ENCODE measurements around the gene UMODL1. TPM values are rescaled to one million over a fixed set of nuclear protein-coding genes. Genes with fewer than 3 reads are reported as not detected.

The UMODL1 gene
- total RNA-seq, 2 donors from 2014 or later: 0.11 TPM; not detected in 1

DNA sequence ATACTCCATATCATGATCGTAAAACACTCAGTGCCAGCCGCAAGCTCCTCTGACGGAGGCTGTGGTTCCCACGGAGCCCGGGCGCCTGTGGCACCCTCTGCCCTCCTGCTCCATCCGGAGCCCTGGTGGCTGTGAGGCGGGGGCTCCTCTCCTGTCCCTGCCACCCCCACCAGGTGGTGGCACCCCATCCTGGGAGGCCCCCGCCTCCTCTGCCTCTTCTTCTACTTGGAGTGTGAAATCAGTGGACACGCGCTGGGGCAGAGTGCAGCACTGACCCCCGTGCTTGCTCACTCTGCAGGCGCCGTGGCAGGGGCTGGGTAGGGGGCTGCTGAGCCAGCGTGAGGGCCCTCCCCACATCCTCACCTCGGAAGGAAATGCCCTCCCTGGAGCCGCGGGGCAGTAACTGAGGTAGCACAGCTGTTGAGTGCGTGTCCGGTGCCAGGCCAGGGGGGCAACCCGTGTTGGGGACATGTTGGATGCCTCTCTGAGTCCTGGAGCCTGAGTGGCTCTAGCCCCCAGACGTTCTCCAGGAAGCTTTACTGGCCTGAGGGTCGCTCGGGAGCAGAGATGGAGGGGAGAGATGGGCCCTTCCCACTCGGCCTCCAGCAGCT, 89.1 kb downstream of the UMODL1 start:
- Mint-ChIP-seq H3K9me3 (no peaks in the 10 kb centered on the region), H3K36me3 (ENCODE audit: low read depth) (no peaks in the 10 kb centered on the region), H3K4me3 (no peak overlapping the region), H3K4me1 (peaks cover 16% of the 10 kb centered on the region), H3K27me3 (no peaks in the 10 kb centered on the region), H3K27ac (no peak overlapping the region)
- ATAC-seq (replicated peaks): no peak

DNA sequence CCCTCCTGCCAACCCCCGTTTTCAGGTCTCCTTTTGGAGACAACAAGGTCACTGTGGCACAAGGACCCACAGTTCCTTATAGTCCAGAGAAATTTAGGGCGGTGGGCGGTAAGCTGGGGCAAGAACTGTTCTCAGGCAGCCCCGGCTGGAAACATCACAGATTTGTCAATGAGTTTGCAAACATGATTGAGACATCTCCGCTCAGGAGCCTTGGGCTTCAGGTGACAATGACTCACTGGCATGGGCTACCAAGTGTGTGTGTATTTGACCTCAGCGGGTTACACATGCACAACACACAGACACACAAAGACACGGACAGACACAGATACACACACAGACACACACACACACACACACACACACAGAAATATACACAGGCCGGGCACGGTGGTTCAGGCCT, 89.6 kb downstream of the UMODL1 start:
- Mint-ChIP-seq H3K27me3 (no peaks in the 10 kb centered on the region), H3K4me3 (no peak overlapping the region), H3K36me3 (ENCODE audit: low read depth) (no peaks in the 10 kb centered on the region), H3K4me1 (peaks cover 16% of the 10 kb centered on the region), H3K27ac (no peak overlapping the region), H3K9me3 (no peaks in the 10 kb centered on the region)
- ATAC-seq (replicated peaks): no peak

DNA sequence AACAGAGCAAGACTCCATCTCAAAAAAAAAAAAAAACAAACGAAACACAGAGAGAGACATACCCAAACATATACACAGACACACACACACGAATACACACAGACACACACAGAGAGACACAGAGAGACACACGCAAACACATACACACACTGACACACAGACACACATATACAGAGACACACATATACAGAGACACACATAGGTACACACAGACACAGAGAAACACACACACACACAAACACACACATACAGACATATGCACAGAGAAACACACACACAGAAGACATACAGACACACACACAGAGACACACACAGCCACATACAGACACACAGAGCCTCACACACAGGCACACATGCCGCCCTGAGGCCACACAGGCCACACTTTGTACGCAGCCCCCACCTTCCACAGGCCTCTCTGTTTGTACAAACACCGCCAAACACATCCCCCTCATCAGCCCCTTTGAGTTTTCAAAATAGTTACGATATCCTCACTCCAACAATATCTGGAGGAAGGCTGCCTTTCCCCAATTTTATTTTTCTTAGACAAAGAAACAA, 90.4 kb downstream of the UMODL1 start:
- peak overlapping the region; percentile 0 for H3K27ac Mint-ChIP-seq

DNA sequence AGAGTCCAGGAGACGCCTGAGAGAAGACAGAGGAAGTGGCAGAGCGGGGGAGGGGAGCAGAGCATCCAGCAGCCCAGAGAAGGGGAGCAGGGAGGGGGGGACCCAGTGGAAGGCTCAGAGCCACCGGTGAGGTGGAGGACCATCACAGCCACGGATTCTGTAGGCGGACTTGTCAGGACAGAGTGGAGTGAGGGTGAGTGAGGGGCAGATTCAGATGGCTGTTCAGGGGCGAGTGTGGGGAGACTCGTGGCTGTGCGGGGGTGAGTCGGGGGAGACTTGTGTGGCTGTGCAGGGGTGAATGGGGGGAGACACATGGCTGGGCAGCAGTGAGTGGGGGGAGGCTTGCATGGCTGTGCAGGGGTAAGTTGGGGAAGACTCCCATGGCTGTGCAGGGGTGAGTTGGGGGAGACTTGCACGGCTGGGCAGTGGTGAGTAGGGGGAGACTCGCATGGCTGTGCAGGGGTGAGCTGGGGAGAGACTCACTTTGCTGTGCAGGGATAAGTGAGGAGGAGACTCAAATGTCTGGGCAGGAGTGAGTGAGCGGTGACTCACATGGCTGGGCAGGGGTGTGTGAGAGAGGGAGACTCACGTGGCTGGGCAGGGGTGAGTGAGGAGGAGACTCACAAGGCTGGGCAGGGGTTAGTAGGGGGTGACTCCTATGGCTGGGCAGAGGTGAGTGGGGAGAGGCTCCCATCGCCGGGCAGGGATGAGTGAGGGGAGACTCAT, 91.0 kb downstream of the UMODL1 start:
- Mint-ChIP-seq H3K4me3 (no peak overlapping the region), H3K27ac (no peak overlapping the region)

More for the DNA sequence above, 90.4 kb downstream of the UMODL1 start:
- H3K9me3 Mint-ChIP-seq: no peaks in the 10 kb centered on the region
- ATAC-seq (replicated peaks): no peak
- no peak overlapping the region for H3K4me3 Mint-ChIP-seq
- H3K27me3 Mint-ChIP-seq: no peaks in the 10 kb centered on the region
- H3K36me3 Mint-ChIP-seq (ENCODE audit: low read depth): no peaks in the 10 kb centered on the region
- peaks cover 16% of the 10 kb centered on the region for H3K4me1 Mint-ChIP-seq

DNA sequence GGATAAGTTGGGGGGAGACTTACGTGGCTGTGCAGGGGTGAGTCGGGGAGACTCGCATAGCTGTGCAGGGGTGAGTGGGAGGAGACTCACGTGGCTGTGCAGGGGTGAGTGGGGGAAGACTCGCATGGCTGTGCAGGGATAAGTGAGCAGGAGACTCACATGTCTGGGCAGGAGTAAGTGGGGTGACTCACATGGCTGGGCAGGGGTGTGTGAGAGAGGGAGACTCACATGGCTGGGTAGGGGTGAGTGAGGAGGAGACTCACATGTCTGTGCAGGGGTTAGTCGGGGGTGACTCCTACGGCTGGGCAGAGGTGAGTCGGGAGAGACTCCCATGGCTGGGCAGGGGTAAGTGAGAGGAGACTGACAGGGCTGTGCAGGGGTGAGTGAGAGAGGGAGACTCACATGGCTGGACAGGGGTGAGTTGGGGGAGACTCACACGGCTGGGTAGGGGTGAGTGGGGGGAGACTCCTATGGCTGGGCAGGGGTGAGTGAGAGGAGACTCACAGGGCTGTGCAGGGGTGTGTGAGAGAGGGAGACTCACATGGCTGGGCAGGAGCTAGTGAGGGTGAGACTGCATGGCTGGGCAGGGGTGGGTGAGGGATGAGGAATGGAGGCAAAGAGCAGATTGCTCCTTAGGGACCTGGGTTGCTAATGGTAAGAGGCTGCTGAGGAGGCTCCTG, 91.9 kb downstream of the UMODL1 start:
- Mint-ChIP-seq H3K36me3 (ENCODE audit: low read depth) (no peaks in the 10 kb centered on the region), H3K9me3 (no peaks in the 10 kb centered on the region), H3K4me3 (no peak overlapping the region), H3K27ac (no peak overlapping the region), H3K4me1 (peaks cover 16% of the 10 kb centered on the region), H3K27me3 (no peaks in the 10 kb centered on the region)
- ATAC-seq (replicated peaks): peak; percentile 40

More for the DNA sequence above, 91.0 kb downstream of the UMODL1 start:
- no peaks in the 10 kb centered on the region for H3K36me3 Mint-ChIP-seq (ENCODE audit: low read depth)
- no peaks in the 10 kb centered on the region for H3K27me3 Mint-ChIP-seq
- peak; percentile 53 for ATAC-seq (replicated peaks)
- H3K4me1 Mint-ChIP-seq: peaks cover 16% of the 10 kb centered on the region
- no peaks in the 10 kb centered on the region for H3K9me3 Mint-ChIP-seq

DNA sequence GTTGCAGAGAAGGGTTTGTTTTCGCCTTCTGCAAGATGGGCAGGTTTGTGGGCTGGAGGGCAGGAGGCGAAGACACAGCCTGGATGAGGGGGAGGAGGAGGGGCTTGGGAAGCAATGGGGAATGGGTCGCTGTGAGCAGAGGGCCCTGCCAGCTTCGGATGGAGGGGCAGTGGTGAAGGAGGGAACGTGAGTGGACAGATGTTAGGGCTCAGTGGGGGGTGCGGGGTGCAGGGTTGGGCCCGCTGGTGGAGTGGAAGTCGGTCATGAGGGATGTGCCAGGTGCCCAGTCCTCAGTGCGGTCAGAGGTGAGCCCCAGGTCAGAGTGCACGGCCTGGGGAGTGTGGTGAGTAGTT, 92.4 kb downstream of the UMODL1 start:
- no peaks in the 10 kb centered on the region for H3K27me3 Mint-ChIP-seq

DNA sequence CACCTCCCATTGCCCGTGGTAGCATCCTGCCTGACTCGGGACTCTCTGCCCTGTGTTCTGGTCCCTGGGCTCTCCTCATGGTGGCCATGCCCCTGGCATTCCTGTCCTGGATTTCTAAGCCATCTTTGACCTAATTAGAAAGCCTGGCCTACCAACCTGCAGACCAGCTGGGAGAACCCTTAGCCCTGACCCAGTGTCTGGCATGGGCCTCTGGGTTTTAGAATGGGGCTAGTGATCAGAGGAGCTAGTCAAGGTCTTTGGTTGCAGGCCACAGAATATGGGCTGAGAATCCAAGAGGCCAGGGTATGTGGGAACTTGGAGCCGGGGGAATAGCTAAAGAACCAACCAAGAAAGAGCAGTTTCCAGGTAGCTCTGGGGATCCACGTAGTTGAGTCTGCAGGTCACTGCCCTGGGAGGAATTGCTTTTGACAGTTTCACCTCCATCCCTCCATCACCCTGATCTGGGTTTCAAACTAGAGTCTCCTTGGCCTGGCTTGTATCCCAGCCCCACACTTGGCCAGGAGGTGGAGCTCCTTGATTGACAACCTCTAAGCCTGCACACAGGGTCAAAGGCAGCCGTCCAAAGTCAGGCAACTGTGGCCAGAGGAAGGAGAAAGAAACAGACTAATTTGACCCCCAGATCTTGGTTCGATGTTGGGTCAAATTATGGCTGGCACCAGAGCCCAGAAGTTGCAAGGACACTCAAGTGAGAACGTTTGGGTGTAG, 93.1 kb downstream of the UMODL1 start:
- H3K9me3 Mint-ChIP-seq: no peaks in the 10 kb centered on the region
- peak; percentile 89 for ATAC-seq (replicated peaks)

More for the DNA sequence above, 92.4 kb downstream of the UMODL1 start:
- H3K27ac Mint-ChIP-seq: no peak overlapping the region
- no peak overlapping the region for H3K4me3 Mint-ChIP-seq
- H3K9me3 Mint-ChIP-seq: no peaks in the 10 kb centered on the region
- no peak for ATAC-seq (replicated peaks)
- H3K36me3 Mint-ChIP-seq (ENCODE audit: low read depth): no peaks in the 10 kb centered on the region
- H3K4me1 Mint-ChIP-seq: peaks cover 16% of the 10 kb centered on the region

DNA sequence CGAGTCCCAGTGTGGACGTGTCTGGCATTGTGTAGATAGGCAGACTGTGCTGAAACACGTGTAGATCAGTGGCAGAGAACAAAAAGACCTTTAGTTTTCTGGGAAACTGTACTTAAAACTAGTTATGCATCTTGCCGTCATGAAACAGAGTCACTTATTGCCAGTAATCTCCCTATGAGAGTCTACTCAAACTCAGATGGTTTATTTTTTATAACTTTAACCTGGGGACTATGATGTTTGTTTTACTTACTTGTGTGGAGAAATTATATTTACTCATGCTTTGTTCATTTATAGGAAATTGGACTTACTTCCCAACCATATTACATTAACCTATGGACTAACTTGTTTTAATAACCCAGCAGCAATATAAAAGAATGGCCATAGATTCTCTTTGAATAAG, 93.7 kb downstream of the UMODL1 start:
- Mint-ChIP-seq H3K36me3 (ENCODE audit: low read depth) (no peaks in the 10 kb centered on the region), H3K4me1 (peaks cover 16% of the 10 kb centered on the region), H3K27me3 (no peaks in the 10 kb centered on the region), H3K27ac (no peak overlapping the region), H3K4me3 (no peak overlapping the region), H3K9me3 (no peaks in the 10 kb centered on the region)
- no peak for ATAC-seq (replicated peaks)

More for the DNA sequence above, 93.1 kb downstream of the UMODL1 start:
- H3K36me3 Mint-ChIP-seq (ENCODE audit: low read depth): no peaks in the 10 kb centered on the region
- H3K4me3 Mint-ChIP-seq: no peak overlapping the region
- H3K27ac Mint-ChIP-seq: no peak overlapping the region
- H3K27me3 Mint-ChIP-seq: no peaks in the 10 kb centered on the region
- peaks cover 16% of the 10 kb centered on the region for H3K4me1 Mint-ChIP-seq

DNA sequence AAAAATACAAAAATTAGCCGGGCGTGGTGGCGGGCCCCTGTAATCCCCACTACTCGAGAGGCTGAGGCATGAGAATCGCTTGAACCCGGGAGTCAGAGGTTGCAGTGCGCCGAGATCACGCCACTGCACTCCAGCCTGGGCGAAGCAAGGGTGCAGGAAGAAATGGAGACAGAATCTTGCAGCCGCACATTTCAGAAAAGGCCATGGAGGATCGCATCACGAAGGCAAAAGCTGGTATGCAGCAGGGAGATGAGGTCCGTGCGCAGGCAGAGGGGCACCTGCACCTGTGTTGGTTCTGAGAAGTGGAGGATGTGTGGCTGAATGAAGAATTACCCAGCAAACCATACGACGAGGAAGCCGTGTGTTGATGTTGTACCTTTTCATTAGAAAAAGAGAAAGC, 94.8 kb downstream of the UMODL1 start:
- H3K27ac Mint-ChIP-seq: no peak overlapping the region

DNA sequence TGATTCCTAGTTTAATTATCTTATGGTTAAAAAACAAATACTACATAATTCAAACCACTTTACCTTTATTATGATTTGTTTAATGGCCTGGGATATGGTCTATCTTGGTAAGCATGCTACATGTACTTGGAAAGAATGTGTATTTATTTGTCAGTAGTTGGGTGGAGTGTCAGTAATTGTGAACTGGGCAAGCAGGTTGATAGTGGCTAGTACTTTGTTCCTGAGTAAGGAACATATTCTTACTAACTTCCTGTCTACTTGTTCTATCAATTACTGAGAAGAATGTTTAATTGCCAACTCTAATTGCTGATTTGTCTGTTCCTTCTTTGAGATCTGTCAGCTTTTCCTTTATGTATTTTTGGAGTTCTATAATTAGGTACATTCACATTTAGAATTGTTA, 98.6 kb downstream of the UMODL1 start:
- Mint-ChIP-seq H3K27me3 (no peaks in the 10 kb centered on the region), H3K4me1 (peaks cover under 1% of the 10 kb centered on the region), H3K9me3 (no peaks in the 10 kb centered on the region), H3K36me3 (ENCODE audit: low read depth) (no peaks in the 10 kb centered on the region), H3K27ac (no peak overlapping the region), H3K4me3 (no peak overlapping the region)
- no peak for ATAC-seq (replicated peaks)

More for the DNA sequence above, 94.8 kb downstream of the UMODL1 start:
- H3K9me3 Mint-ChIP-seq: no peaks in the 10 kb centered on the region
- peaks cover 16% of the 10 kb centered on the region for H3K4me1 Mint-ChIP-seq
- H3K27me3 Mint-ChIP-seq: no peaks in the 10 kb centered on the region
- ATAC-seq (replicated peaks): no peak
- H3K4me3 Mint-ChIP-seq: no peak overlapping the region
- H3K36me3 Mint-ChIP-seq (ENCODE audit: low read depth): no peaks in the 10 kb centered on the region

DNA sequence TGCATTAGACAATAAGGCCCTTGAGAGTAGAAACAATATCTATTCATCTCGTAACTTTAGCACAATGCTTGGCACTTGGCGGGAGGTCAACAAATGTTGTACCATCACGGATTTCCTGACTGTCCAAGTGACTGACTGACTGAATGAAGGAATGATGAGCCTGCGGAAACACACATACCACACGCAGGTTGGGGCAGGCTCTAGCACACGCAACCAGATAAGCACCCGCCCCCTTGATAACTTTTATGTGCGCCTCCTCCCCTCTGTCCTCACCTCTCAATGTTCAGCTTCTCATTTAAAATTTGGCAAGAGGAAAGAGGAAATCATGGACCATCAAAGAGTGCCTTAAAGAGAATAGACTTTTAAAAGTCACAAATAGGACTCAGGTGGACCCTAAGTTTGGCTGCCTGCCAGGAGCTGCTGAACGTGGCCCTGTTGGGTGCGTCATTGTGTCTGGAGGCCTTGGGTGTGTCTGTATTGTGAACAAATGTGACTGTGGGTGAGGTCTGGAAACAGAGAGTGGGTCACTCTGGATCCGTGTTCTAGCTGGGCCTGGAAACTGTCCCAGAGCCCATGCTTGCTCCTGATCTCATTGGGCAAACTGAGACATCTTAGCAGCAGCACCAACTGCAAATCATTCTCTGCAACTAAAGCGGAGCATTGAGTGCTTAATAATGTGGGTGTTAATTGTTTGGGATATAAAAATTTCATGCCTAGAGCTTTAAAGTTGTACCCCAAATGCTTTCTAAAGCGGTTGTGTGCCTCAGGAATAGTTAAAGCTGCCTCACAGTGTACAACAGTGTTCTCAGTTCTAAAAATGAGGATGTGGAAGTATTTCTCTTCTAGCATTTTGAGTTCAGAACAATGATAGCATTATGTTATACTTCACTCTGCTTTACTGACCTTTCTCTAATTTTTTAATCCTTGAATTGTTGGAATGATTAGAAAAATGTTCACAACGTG, 100.3 kb downstream of the UMODL1 start:
- no peaks in the 10 kb centered on the region for H3K36me3 Mint-ChIP-seq (ENCODE audit: low read depth)
- no peaks in the 10 kb centered on the region for H3K27me3 Mint-ChIP-seq
- H3K4me3 Mint-ChIP-seq: no peak overlapping the region
- no peak overlapping the region for H3K27ac Mint-ChIP-seq
- no peaks in the 10 kb centered on the region for H3K4me1 Mint-ChIP-seq
- no peaks in the 10 kb centered on the region for H3K9me3 Mint-ChIP-seq
- no peak for ATAC-seq (replicated peaks)

DNA sequence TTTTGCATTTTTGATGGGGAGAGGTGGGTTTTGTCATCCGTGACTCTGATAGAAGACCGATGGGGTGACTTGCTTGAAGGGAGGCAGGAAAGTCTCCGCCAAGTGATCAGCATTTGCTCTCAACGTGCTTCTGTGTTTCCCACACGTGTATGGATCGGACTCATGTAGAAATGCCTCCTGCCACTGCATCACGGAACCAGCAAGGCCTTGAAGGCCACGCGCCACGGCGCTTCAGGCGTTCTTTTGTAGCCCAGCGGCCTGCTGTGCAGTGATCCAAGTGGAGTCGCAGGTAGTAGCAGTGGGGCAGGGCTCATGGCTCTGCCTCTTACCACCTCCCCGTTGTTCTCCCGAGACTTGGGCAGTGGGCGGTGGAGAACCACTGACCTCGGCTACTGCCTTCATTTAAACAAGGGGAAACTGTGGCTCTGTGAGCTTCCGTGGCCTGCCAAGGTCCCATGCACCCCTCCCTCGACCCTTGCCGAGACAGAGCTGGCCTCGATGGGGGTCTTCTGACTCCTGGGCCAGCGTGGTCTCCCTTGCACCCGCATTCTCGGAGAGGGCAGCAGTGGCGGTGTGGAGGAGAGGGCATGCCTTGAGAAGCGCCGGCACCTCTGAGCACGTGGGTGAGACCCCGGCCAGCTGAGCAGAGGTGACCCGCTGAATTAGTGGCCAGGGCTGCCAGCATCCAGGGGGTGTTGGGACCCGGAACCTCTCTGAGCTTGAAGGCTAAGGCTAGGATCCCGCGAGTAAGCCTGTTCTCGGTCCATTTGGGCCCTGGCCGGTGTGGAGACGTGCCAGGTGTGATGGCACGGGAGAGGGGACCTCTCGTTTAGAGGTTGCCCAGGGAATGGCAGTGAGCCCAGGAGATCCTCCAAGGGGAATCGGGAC, 101.7 kb downstream of the UMODL1 start:
- no peaks in the 10 kb centered on the region for H3K9me3 Mint-ChIP-seq
- no peak overlapping the region for H3K27ac Mint-ChIP-seq
- no peaks in the 10 kb centered on the region for H3K27me3 Mint-ChIP-seq
- H3K4me1 Mint-ChIP-seq: no peaks in the 10 kb centered on the region
- H3K4me3 Mint-ChIP-seq: no peak overlapping the region
- H3K36me3 Mint-ChIP-seq (ENCODE audit: low read depth): no peaks in the 10 kb centered on the region
- ATAC-seq (replicated peaks): no peak

DNA sequence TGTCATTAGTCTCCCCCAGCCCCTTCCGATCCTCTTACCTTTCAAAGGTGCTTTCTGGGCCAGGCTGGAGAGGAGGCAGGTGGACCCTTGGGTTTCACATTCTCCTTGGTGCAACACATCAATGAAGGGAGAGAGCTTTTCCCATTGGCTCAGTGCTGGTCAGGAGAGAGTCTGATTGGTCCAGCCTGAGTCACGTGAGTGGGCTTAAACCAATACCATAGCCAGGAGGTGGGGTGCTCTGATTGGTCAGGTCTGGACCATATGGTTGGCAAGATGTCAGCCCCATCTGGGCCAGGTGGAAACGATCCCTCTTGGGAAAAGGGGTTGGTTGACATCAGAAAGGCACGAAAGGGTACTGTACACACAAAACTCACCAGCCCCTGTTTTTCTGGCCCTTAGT, 103.1 kb downstream of the UMODL1 start:
- Mint-ChIP-seq H3K9me3 (no peaks in the 10 kb centered on the region), H3K27ac (peak overlapping the region; percentile 53), H3K4me3 (peak overlapping the region; percentile 43), H3K4me1 (no peaks in the 10 kb centered on the region), H3K27me3 (peaks cover 5% of the 10 kb centered on the region), H3K36me3 (ENCODE audit: low read depth) (no peaks in the 10 kb centered on the region)
- ATAC-seq (replicated peaks): peak; percentile 80
